ENCODE results near the gene TGFB1.
"Not testable (repeated sequence)": the region's sequence is repeated elsewhere in the genome, so short reads cannot be mapped to it uniquely, and the experiment has no call there.

TGFB1 gene

GRCh38 chr19:41371541-41371940 lies 17.8 kb upstream of the TGFB1 start:
- Histone ChIP-seq H3K4me3 (ENCODE audit: low read depth in 1 of 2, low read length in 2 of 2) (no peak overlapping the region), H3K9ac (ENCODE audit: low read depth in 1 of 2, low read length in 2 of 2) (no peak overlapping the region), H3K27me3 (ENCODE audit: control insufficient read depth in 1 of 2, insufficient read depth in 2 of 2, low read length in 2 of 2) (no peaks in the 10 kb centered on the region), H3K27ac (ENCODE audit: low read depth, low read length) (no peak overlapping the region), H3K4me1 (ENCODE audit: control insufficient read depth in 1 of 2, insufficient read depth in 2 of 2, low read length in 2 of 2) (peaks cover 5 to 10% of the 10 kb centered on the region in 2 donors), H3K9me3 (ENCODE audit: control insufficient read depth in 1 of 2, low read length in 2 of 2) (no peaks in the 10 kb centered on the region), H3K36me3 (ENCODE audit: control insufficient read depth in 1 of 2, insufficient read depth in 2 of 2, low read length in 2 of 2) (no peaks in the 10 kb centered on the region)

- H3K9ac ChIP-seq (ENCODE audit: low read depth in 1 of 2, low read length in 2 of 2); H3K4me1 ChIP-seq (ENCODE audit: control insufficient read depth in 1 of 2, insufficient read depth in 2 of 2, low read length in 2 of 2); H3K27me3 ChIP-seq (ENCODE audit: control insufficient read depth in 1 of 2, insufficient read depth in 2 of 2, low read length in 2 of 2); H3K27ac ChIP-seq (ENCODE audit: low read depth, low read length); H3K4me3 ChIP-seq (ENCODE audit: low read depth in 1 of 2, low read length in 2 of 2); H3K9me3 ChIP-seq (ENCODE audit: control insufficient read depth in 1 of 2, low read length in 2 of 2); H3K36me3 ChIP-seq (ENCODE audit: control insufficient read depth in 1 of 2, insufficient read depth in 2 of 2, low read length in 2 of 2): not testable (repeated sequence)
These were observed 17.4 kb upstream of the TGFB1 start for GRCh38 chr19:41371119-41371518.

GRCh38 chr19:41369769-41370168 lies 16.0 kb upstream of the TGFB1 start:
- no peak overlapping the region for H3K4me3 ChIP-seq (ENCODE audit: low read depth in 1 of 2, low read length in 2 of 2)
- H3K9ac ChIP-seq (ENCODE audit: low read depth in 1 of 2, low read length in 2 of 2), result no peak overlapping the region
- H3K27me3 ChIP-seq (ENCODE audit: control insufficient read depth in 1 of 2, insufficient read depth in 2 of 2, low read length in 2 of 2), result no peaks in the 10 kb centered on the region
- H3K36me3 ChIP-seq (ENCODE audit: control insufficient read depth in 1 of 2, insufficient read depth in 2 of 2, low read length in 2 of 2), result no peaks in the 10 kb centered on the region
- peaks cover 4 to 9% of the 10 kb centered on the region in 2 donors for H3K4me1 ChIP-seq (ENCODE audit: control insufficient read depth in 1 of 2, insufficient read depth in 2 of 2, low read length in 2 of 2)
- H3K27ac ChIP-seq (ENCODE audit: low read depth, low read length), result no peak overlapping the region
- no peaks in the 10 kb centered on the region for H3K9me3 ChIP-seq (ENCODE audit: control insufficient read depth in 1 of 2, low read length in 2 of 2)

DNA sequence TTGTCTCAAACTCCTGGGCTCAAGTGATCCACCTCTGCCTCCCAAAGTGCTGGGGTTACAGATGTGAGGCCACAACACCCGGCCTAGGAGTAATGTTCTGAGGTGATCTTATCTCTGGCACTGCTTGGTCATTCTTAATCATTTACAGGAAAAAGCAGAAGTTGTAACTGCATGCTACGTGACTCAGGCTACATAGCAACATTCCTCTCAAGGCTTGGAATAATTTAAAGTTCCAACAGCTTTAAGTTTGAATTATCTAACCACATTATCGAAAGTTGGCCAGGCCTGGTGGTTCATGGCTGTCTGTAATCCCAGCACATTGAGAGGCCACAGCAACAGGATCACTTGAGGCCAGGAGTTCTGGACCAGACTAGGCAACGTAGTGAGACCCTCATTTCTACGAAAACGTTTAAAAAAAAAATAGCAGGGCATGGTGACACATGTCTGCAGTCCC lies 14.2 kb upstream of the TGFB1 start:
- H3K27me3 ChIP-seq (ENCODE audit: control insufficient read depth in 1 of 2, insufficient read depth in 2 of 2, low read length in 2 of 2), result no peaks in the 10 kb centered on the region
- H3K27ac ChIP-seq (ENCODE audit: low read depth, low read length), result no peak overlapping the region
- no peak overlapping the region for H3K4me3 ChIP-seq (ENCODE audit: low read depth in 1 of 2, low read length in 2 of 2)
- no peaks in the 10 kb centered on the region for H3K9me3 ChIP-seq (ENCODE audit: control insufficient read depth in 1 of 2, low read length in 2 of 2)
- no peaks in the 10 kb centered on the region for H3K36me3 ChIP-seq (ENCODE audit: control insufficient read depth in 1 of 2, insufficient read depth in 2 of 2, low read length in 2 of 2)
- peaks cover 13 to 20% of the 10 kb centered on the region in 2 donors for H3K4me1 ChIP-seq (ENCODE audit: control insufficient read depth in 1 of 2, insufficient read depth in 2 of 2, low read length in 2 of 2)
- no peak overlapping the region for H3K9ac ChIP-seq (ENCODE audit: low read depth in 1 of 2, low read length in 2 of 2)

GRCh38 chr19:41366089-41366488 lies 12.4 kb upstream of the TGFB1 start:
- Histone ChIP-seq H3K4me3 (ENCODE audit: low read depth in 1 of 2, low read length in 2 of 2) (no peak overlapping the region), H3K27ac (ENCODE audit: low read depth, low read length) (no peak overlapping the region), H3K9ac (ENCODE audit: low read depth in 1 of 2, low read length in 2 of 2) (no peak overlapping the region), H3K4me1 (ENCODE audit: control insufficient read depth in 1 of 2, insufficient read depth in 2 of 2, low read length in 2 of 2) (peaks cover 20% of the 10 kb centered on the region in 2 donors), H3K27me3 (ENCODE audit: control insufficient read depth in 1 of 2, insufficient read depth in 2 of 2, low read length in 2 of 2) (no peaks in the 10 kb centered on the region), H3K9me3 (ENCODE audit: control insufficient read depth in 1 of 2, low read length in 2 of 2) (no peaks in the 10 kb centered on the region), H3K36me3 (ENCODE audit: control insufficient read depth in 1 of 2, insufficient read depth in 2 of 2, low read length in 2 of 2) (no peaks in the 10 kb centered on the region)

- peak overlapping the region; percentile 97 for H3K27ac ChIP-seq (ENCODE audit: low read depth, low read length)
- no peaks in the 10 kb centered on the region for H3K9me3 ChIP-seq (ENCODE audit: control insufficient read depth in 1 of 2, low read length in 2 of 2)
- H3K27me3 ChIP-seq (ENCODE audit: control insufficient read depth in 1 of 2, insufficient read depth in 2 of 2, low read length in 2 of 2), result no peaks in the 10 kb centered on the region
- H3K9ac ChIP-seq (ENCODE audit: low read depth in 1 of 2, low read length in 2 of 2), result peak overlapping the region; percentile 78 to 89
- H3K4me1 ChIP-seq (ENCODE audit: control insufficient read depth in 1 of 2, insufficient read depth in 2 of 2, low read length in 2 of 2), result peaks cover 20% of the 10 kb centered on the region in 2 donors
- no peaks in the 10 kb centered on the region for H3K36me3 ChIP-seq (ENCODE audit: control insufficient read depth in 1 of 2, insufficient read depth in 2 of 2, low read length in 2 of 2)
- H3K4me3 ChIP-seq (ENCODE audit: low read depth in 1 of 2, low read length in 2 of 2), result peak overlapping the region; percentile 88 to 95
These were observed 11.0 kb upstream of the TGFB1 start for GRCh38 chr19:41364524-41365391.

DNA sequence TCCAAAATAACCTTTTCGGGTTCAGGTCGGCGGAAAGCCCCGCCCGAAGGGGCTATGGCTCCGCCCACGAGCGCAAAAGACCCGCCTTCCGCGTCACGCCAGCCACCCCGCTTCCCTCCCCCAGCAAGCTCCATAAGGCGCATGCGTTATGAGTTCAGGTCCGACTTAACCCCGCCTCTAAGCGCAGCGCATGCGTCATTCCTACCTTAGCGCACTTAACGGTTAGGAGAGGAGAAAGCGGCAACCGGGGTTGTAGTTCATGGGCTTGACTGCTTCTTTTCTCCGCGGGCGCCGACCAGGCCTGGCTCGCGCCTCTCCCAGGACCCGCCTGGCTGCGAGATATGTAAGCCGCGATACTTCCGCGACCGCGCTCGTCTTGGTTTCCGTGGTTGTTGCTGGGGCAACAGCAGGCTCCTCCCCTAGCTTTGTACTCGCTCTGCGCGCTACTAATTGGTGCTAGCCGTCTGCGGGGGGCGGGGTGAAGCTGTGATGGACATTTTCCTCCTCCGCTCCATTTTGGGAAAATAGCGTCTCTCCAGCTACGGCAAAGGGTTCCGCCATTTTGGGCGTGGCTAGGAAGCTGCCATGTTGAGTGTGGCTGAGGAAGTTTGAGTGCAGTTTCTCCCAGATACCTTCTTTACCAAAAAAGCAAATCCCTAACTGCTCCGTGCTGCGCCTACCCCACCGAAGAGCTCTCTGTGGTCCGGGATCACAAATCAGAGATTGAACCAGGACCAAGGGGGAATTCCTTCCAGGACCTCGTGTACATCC lies 10.2 kb upstream of the TGFB1 start, which contains the start of gene B9D2:
Gene B9D2 (minus strand): TSS at position 397 of the 771 bp plus-strand sequence. CDS start 630 bp downstream, outside the sequence.
- H3K27ac ChIP-seq (ENCODE audit: low read depth, low read length), result peak within 1 kb of the TSS; percentile 97
- no peaks in the 10 kb centered on the region for H3K9me3 ChIP-seq (ENCODE audit: control insufficient read depth in 1 of 2, low read length in 2 of 2)
- H3K4me1 ChIP-seq (ENCODE audit: control insufficient read depth in 1 of 2, insufficient read depth in 2 of 2, low read length in 2 of 2), result peaks cover 20% of the 10 kb centered on the region in 2 donors

DNA sequence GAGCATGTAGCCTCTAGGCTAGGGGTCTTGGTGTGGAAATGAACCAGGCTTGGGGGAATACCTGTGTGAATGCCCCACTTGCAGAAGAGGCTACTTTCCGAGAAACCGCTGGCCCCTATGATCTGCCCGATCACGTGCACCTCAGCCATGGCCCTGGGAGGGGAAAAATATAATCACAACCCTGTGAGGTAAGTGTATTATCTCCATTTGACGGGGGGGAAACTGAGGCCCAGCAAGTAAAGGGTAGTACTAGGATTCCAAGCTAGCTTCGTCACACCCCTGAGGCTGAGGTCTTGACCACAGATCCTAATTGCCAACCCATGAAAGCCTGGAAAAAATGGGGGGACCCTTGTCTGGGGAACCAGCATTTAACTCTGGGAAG lies 9.6 kb upstream of the TGFB1 start:
- H3K9ac ChIP-seq (ENCODE audit: low read depth in 1 of 2, low read length in 2 of 2), result peak overlapping the region; percentile 78 to 89
- H3K4me3 ChIP-seq (ENCODE audit: low read depth in 1 of 2, low read length in 2 of 2), result peak overlapping the region; percentile 88 to 95
- peak overlapping the region; percentile 97 for H3K27ac ChIP-seq (ENCODE audit: low read depth, low read length)
- H3K27me3 ChIP-seq (ENCODE audit: control insufficient read depth in 1 of 2, insufficient read depth in 2 of 2, low read length in 2 of 2), result no peaks in the 10 kb centered on the region
- H3K9me3 ChIP-seq (ENCODE audit: control insufficient read depth in 1 of 2, low read length in 2 of 2), result no peaks in the 10 kb centered on the region
- peaks cover 20% of the 10 kb centered on the region in 2 donors for H3K4me1 ChIP-seq (ENCODE audit: control insufficient read depth in 1 of 2, insufficient read depth in 2 of 2, low read length in 2 of 2)
- no peaks in the 10 kb centered on the region for H3K36me3 ChIP-seq (ENCODE audit: control insufficient read depth in 1 of 2, insufficient read depth in 2 of 2, low read length in 2 of 2)

More for the DNA sequence above, 10.2 kb upstream of the TGFB1 start, which contains the start of gene B9D2:
- Histone ChIP-seq H3K27me3 (ENCODE audit: control insufficient read depth in 1 of 2, insufficient read depth in 2 of 2, low read length in 2 of 2) (no peaks in the 10 kb centered on the region), H3K36me3 (ENCODE audit: control insufficient read depth in 1 of 2, insufficient read depth in 2 of 2, low read length in 2 of 2) (no peaks in the 10 kb centered on the region), H3K9ac (ENCODE audit: low read depth in 1 of 2, low read length in 2 of 2) (peak within 1 kb of the TSS; percentile 78 to 89), H3K4me3 (ENCODE audit: low read depth in 1 of 2, low read length in 2 of 2) (peak within 1 kb of the TSS; percentile 88 to 95)

GRCh38 chr19:41362143-41362847 lies 8.6 kb upstream of the TGFB1 start:
- no peak overlapping the region for H3K4me3 ChIP-seq (ENCODE audit: low read depth in 1 of 2, low read length in 2 of 2)
- H3K9ac ChIP-seq (ENCODE audit: low read depth in 1 of 2, low read length in 2 of 2), result peak overlapping the region in 1 of 2 donors; percentile 8
- H3K4me1 ChIP-seq (ENCODE audit: control insufficient read depth in 1 of 2, insufficient read depth in 2 of 2, low read length in 2 of 2), result peaks cover 18 to 20% of the 10 kb centered on the region in 2 donors
- H3K27me3 ChIP-seq (ENCODE audit: control insufficient read depth in 1 of 2, insufficient read depth in 2 of 2, low read length in 2 of 2), result no peaks in the 10 kb centered on the region
- no peak overlapping the region for H3K27ac ChIP-seq (ENCODE audit: low read depth, low read length)
- H3K9me3 ChIP-seq (ENCODE audit: control insufficient read depth in 1 of 2, low read length in 2 of 2), result no peaks in the 10 kb centered on the region
- no peaks in the 10 kb centered on the region for H3K36me3 ChIP-seq (ENCODE audit: control insufficient read depth in 1 of 2, insufficient read depth in 2 of 2, low read length in 2 of 2)
